ENCODE measurements around the gene MGAT3. TPM values are rescaled to one million over a fixed set of nuclear protein-coding genes. Genes with fewer than 3 reads are reported as not detected.
A peak's percentile ranks its signal among the peaks of the same experiment; 100 is the strongest.

MGAT3 gene
- polyA plus RNA-seq, 1 of the 3 experiments (the other 2 are of a cell fraction): 0.16 TPM

DNA sequence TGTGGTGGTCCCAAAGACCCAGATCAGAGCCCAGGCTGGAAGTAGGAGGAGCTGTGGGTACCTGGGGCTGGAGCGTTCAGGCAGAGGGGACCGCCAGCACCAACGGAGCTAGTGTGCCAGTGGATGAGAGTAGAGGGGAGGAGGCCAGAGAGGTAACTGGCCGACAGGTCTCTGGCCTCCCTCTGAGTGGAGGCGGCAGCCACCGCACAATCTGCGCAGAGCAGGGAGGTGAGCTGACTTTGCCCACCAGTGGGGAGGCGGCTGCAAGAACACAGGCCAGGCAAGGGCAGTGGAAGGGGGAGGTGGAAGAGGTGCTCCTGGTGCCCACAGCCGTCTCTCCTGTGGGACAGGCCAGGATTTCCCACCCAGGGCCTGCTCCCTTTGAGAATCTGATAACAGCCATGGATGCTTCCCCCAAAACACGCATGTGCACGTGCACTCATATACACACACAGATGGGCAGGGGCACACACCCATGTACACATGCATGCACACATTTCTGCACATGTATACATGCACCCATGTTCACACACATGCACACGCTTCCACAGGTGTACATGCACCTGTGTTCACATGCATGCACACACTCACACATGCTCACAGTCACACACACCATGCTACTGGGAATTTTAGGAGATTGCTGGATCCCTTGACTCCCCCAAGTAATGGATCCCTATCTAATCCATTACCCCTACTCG, 6.4 kb upstream of the MGAT3 start (continued):
- TF ChIP-seq, protein P1, sequence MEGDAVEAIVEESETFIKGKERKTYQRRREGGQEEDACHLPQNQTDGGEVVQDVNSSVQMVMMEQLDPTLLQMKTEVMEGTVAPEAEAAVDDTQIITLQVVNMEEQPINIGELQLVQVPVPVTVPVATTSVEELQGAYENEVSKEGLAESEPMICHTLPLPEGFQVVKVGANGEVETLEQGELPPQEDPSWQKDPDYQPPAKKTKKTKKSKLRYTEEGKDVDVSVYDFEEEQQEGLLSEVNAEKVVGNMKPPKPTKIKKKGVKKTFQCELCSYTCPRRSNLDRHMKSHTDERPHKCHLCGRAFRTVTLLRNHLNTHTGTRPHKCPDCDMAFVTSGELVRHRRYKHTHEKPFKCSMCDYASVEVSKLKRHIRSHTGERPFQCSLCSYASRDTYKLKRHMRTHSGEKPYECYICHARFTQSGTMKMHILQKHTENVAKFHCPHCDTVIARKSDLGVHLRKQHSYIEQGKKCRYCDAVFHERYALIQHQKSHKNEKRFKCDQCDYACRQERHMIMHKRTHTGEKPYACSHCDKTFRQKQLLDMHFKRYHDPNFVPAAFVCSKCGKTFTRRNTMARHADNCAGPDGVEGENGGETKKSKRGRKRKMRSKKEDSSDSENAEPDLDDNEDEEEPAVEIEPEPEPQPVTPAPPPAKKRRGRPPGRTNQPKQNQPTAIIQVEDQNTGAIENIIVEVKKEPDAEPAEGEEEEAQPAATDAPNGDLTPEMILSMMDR (IDR thresholded peaks at IDR 0.05): no peak
- TF ChIP-seq RXRA (IDR thresholded peaks at IDR 0.05; ENCODE audit: borderline replicate concordance, low read depth): no peak
- TF ChIP-seq JUND (IDR thresholded peaks at IDR 0.05): no peak
- TF ChIP-seq NRF1 (IDR thresholded peaks at IDR 0.05; ENCODE audit: low read depth, low read length): no peak
- no peak for TF ChIP-seq FOSL2 (IDR thresholded peaks at IDR 0.05; ENCODE audit: borderline replicate concordance, low read depth)
- TF ChIP-seq SMC3 (IDR thresholded peaks at IDR 0.05; ENCODE audit: low read depth, low read length): no peak
- no peak for TF ChIP-seq FOXJ3 (CRISPR knock-in tag; IDR thresholded peaks at IDR 0.05)

DNA sequence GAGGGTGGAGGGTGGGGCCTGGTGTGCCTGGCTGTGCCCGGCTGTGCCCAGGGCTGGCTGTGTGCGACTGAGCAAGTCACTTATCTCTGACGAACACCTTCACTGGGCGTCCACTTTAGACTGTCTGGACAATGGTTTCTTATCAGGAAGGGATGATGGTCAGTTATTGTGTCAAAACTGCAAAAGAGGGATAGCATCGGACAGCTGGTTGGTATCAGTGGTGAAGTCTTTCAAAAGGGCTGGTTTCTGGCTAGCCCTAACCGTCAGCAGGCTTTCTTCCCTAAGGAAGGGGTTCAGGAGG, 4.1 kb upstream of the MGAT3 start:
- Histone ChIP-seq H3K27ac (ENCODE audit: low read depth in 2 of 2, low read length in 1 of 2) (no peak overlapping the region), H3K36me3 (replicated peaks in 1 of 2; ENCODE audit: control insufficient read depth in 1 of 2, insufficient read depth in 2 of 2, low read length in 1 of 2) (no peaks in the 10 kb centered on the region), H3K9me3 (no peaks in the 10 kb centered on the region), H3K4me3 (ENCODE audit: low read depth in 2 of 2, low read length in 1 of 2) (no peak overlapping the region), H3K79me2 (ENCODE audit: insufficient read depth) (no peaks in the 10 kb centered on the region), H4K20me1 (ENCODE audit: insufficient read depth) (no peaks in the 10 kb centered on the region), H3K4me2 (no peak overlapping the region), H3K4me1 (ENCODE audit: control insufficient read depth in 1 of 2, insufficient read depth in 2 of 2, low read depth in 1 of 2, low read length in 1 of 2) (peaks cover 0 to 7% of the 10 kb centered on the region in 2 experiments; a peak in 1 of 4 replicates), H3K9me2 (no peaks in the 10 kb centered on the region), H3F3A (replicated peaks; ENCODE audit: insufficient read depth) (no peaks in the 10 kb centered on the region), H3K9ac (no peak overlapping the region), H2AFZ (ENCODE audit: low read depth) (no peak overlapping the region), H3K27me3 (ENCODE audit: insufficient read depth) (no peaks in the 10 kb centered on the region)
- POLR2A ChIA-PET: interaction anchor here (0.6 kb wide), 1 partner anchor 17 kb away, joined by 3 read pairs; no protein-coding TSS in a partner anchor
- CTCF ChIA-PET: interaction anchor here (0.6 kb wide), 1 partner anchor 79 kb away, joined by 3 read pairs; no protein-coding TSS in a partner anchor
- 55% methylated on average over 4 of the region's 6 CpGs for WGBS (ENCODE audit: low lambda C conversion rate)
- peak; percentile 46 for DNase-seq
- TF ChIP-seq FOXM1 (IDR thresholded peaks at IDR 0.05; ENCODE audit: low read depth): no peak
- no peak for TF ChIP-seq NRF1 (IDR thresholded peaks at IDR 0.05; ENCODE audit: low read depth, low read length)
- TF ChIP-seq MXI1 (IDR thresholded peaks at IDR 0.05; ENCODE audit: low read depth, low read length): no peak
- TF ChIP-seq RXRA (IDR thresholded peaks at IDR 0.05; ENCODE audit: borderline replicate concordance, low read depth): no peak
- TF ChIP-seq GATA2 (CRISPR knock-in tag; IDR thresholded peaks at IDR 0.05): no peak
- TF ChIP-seq, protein P2, sequence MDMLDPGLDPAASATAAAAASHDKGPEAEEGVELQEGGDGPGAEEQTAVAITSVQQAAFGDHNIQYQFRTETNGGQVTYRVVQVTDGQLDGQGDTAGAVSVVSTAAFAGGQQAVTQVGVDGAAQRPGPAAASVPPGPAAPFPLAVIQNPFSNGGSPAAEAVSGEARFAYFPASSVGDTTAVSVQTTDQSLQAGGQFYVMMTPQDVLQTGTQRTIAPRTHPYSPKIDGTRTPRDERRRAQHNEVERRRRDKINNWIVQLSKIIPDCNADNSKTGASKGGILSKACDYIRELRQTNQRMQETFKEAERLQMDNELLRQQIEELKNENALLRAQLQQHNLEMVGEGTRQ (IDR thresholded peaks at IDR 0.05; ENCODE audit: borderline replicate concordance, low read depth, low read length): no peak
- TF ChIP-seq, protein P3, sequence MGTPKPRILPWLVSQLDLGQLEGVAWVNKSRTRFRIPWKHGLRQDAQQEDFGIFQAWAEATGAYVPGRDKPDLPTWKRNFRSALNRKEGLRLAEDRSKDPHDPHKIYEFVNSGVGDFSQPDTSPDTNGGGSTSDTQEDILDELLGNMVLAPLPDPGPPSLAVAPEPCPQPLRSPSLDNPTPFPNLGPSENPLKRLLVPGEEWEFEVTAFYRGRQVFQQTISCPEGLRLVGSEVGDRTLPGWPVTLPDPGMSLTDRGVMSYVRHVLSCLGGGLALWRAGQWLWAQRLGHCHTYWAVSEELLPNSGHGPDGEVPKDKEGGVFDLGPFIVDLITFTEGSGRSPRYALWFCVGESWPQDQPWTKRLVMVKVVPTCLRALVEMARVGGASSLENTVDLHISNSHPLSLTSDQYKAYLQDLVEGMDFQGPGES (IDR thresholded peaks at IDR 0.05; ENCODE audit: low read depth, low read length): no peak
- no peak for TF ChIP-seq YY1 (IDR thresholded peaks at IDR 0.05; ENCODE audit: low read depth)
- TF ChIP-seq FOXJ3 (CRISPR knock-in tag; IDR thresholded peaks at IDR 0.05): no peak
- TF ChIP-seq EP300 (IDR thresholded peaks at IDR 0.05; ENCODE audit: borderline replicate concordance in 1 of 2, low read depth in 1 of 2, low read length in 1 of 2): no peak
- TF ChIP-seq, protein P4, sequence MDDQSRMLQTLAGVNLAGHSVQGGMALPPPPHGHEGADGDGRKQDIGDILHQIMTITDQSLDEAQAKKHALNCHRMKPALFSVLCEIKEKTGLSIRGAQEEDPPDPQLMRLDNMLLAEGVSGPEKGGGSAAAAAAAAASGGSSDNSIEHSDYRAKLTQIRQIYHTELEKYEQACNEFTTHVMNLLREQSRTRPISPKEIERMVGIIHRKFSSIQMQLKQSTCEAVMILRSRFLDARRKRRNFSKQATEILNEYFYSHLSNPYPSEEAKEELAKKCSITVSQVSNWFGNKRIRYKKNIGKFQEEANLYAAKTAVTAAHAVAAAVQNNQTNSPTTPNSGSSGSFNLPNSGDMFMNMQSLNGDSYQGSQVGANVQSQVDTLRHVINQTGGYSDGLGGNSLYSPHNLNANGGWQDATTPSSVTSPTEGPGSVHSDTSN (IDR thresholded peaks at IDR 0.05): no peak
- no peak for TF ChIP-seq SMC3 (IDR thresholded peaks at IDR 0.05; ENCODE audit: low read depth, low read length)
- TF ChIP-seq, protein P5, sequence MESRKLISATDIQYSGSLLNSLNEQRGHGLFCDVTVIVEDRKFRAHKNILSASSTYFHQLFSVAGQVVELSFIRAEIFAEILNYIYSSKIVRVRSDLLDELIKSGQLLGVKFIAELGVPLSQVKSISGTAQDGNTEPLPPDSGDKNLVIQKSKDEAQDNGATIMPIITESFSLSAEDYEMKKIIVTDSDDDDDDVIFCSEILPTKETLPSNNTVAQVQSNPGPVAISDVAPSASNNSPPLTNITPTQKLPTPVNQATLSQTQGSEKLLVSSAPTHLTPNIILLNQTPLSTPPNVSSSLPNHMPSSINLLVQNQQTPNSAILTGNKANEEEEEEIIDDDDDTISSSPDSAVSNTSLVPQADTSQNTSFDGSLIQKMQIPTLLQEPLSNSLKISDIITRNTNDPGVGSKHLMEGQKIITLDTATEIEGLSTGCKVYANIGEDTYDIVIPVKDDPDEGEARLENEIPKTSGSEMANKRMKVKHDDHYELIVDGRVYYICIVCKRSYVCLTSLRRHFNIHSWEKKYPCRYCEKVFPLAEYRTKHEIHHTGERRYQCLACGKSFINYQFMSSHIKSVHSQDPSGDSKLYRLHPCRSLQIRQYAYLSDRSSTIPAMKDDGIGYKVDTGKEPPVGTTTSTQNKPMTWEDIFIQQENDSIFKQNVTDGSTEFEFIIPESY (IDR thresholded peaks at IDR 0.05; ENCODE audit: borderline replicate concordance, low read depth): no peak
- no peak for TF ChIP-seq MAX (IDR thresholded peaks at IDR 0.05; ENCODE audit: low read depth)

Measured in SK-N-SH (cell line).